ENCODE measurements around the gene SLC28A3.

Gene SLC28A3

DNA sequence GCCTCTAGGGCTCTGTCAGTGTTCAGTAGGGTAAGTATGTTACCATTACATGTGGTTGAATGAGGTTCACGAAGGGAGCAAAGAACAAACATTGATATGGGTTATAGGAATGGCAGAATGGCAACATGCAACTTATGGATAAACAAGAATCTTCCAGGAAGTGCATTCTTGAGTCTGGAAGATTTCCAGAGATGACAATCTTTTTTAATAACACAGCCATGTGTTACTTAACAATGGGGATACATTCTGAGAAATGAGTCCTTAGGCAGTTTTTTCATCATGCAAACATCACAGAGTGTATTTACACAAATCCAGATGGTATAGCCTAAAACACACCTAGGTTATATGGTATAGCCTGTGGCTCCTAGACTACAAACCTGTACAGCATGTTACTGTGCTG, 9.1 kb upstream of the SLC28A3 start:
- ATAC-seq (ENCODE audit: low read depth) (peak; percentile 36; the same call in 1 of the 3 replicates), DNase-seq (ENCODE audit: low spot score) (no peak)
- H3K27me3 ChIP-seq (ENCODE audit: insufficient read depth, poor library complexity, severe bottlenecking) = no peaks in the 10 kb centered on the region
- H3K4me3 ChIP-seq (ENCODE audit: severe bottlenecking) = no peak overlapping the region
- TF ChIP-seq, protein P1, sequence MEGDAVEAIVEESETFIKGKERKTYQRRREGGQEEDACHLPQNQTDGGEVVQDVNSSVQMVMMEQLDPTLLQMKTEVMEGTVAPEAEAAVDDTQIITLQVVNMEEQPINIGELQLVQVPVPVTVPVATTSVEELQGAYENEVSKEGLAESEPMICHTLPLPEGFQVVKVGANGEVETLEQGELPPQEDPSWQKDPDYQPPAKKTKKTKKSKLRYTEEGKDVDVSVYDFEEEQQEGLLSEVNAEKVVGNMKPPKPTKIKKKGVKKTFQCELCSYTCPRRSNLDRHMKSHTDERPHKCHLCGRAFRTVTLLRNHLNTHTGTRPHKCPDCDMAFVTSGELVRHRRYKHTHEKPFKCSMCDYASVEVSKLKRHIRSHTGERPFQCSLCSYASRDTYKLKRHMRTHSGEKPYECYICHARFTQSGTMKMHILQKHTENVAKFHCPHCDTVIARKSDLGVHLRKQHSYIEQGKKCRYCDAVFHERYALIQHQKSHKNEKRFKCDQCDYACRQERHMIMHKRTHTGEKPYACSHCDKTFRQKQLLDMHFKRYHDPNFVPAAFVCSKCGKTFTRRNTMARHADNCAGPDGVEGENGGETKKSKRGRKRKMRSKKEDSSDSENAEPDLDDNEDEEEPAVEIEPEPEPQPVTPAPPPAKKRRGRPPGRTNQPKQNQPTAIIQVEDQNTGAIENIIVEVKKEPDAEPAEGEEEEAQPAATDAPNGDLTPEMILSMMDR (IDR thresholded peaks at IDR 0.05; ENCODE audit: poor library complexity, severe bottlenecking) = no peak
- H3K4me1 ChIP-seq (ENCODE audit: insufficient read depth, poor library complexity, severe bottlenecking) = no peaks in the 10 kb centered on the region
- no peaks in the 10 kb centered on the region for H3K36me3 ChIP-seq (ENCODE audit: low read depth)
- no peak overlapping the region for H3K27ac ChIP-seq (ENCODE audit: poor library complexity, severe bottlenecking)
- no peaks in the 10 kb centered on the region for H3K9me3 ChIP-seq (ENCODE audit: severe bottlenecking)

DNA sequence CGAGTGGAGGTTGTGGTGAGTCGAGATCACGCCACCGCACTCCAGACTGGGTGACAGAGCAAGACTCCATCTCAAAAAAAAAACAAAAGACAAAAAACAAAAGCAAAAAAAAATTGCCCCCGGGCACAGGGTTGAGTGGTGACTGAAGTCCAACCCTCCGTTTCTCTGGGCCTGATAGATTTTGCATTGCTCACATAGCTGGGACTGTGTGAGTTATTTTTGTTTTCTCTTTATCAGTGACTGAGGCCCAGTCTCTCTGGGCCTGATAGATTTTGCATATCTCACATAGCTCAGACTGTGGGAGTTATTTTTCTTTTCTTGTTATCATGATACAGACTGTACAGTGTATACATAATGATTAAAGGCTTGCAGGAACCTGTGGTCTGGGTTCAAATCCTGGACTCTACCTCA, 2.6 kb upstream of the SLC28A3 start:
- H3K36me3 ChIP-seq (ENCODE audit: low read depth) = no peaks in the 10 kb centered on the region
- ATAC-seq (ENCODE audit: low read depth) = no peak
- DNase-seq (ENCODE audit: low spot score) = no peak
- TF ChIP-seq, protein P1 (IDR thresholded peaks at IDR 0.05; ENCODE audit: poor library complexity, severe bottlenecking) = no peak
- H3K27ac ChIP-seq (ENCODE audit: poor library complexity, severe bottlenecking) = no peak overlapping the region
- no peaks in the 10 kb centered on the region for H3K9me3 ChIP-seq (ENCODE audit: severe bottlenecking)
- no peaks in the 10 kb centered on the region for H3K4me1 ChIP-seq (ENCODE audit: insufficient read depth, poor library complexity, severe bottlenecking)
- H3K4me3 ChIP-seq (ENCODE audit: severe bottlenecking) = no peak overlapping the region
- no peaks in the 10 kb centered on the region for H3K27me3 ChIP-seq (ENCODE audit: insufficient read depth, poor library complexity, severe bottlenecking)

DNA sequence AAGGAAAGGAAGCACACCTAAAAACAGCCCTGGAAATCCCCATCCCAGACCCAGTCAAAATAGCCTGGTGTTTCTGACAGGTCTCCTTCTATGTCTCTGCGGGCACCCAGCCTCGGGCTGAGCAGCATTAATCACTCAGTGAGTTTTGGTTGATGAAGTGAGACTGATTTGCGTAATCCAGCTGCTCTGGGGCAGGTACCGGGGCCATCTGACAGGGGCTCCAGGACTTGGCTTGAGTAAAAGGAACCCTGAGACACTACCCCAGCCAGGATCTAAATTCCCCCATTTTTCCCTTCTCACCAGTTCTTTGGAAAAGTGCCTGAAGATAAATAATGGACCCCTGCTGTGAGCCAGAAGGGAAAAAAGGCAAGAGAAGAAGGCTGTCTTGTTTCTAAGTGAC, 596 bp downstream of the SLC28A3 start:
- Histone ChIP-seq H3K27ac (ENCODE audit: poor library complexity, severe bottlenecking) (no peak overlapping the region), H3K4me1 (ENCODE audit: insufficient read depth, poor library complexity, severe bottlenecking) (no peaks in the 10 kb centered on the region), H3K9me3 (ENCODE audit: severe bottlenecking) (no peaks in the 10 kb centered on the region), H3K36me3 (ENCODE audit: low read depth) (no peaks in the 10 kb centered on the region), H3K4me3 (ENCODE audit: severe bottlenecking) (no peak overlapping the region), H3K27me3 (ENCODE audit: insufficient read depth, poor library complexity, severe bottlenecking) (no peaks in the 10 kb centered on the region)
- no peak for ATAC-seq (ENCODE audit: low read depth)
- DNase-seq (ENCODE audit: low spot score) = no peak
- TF ChIP-seq, protein P1 (IDR thresholded peaks at IDR 0.05; ENCODE audit: poor library complexity, severe bottlenecking) = no peak

DNA sequence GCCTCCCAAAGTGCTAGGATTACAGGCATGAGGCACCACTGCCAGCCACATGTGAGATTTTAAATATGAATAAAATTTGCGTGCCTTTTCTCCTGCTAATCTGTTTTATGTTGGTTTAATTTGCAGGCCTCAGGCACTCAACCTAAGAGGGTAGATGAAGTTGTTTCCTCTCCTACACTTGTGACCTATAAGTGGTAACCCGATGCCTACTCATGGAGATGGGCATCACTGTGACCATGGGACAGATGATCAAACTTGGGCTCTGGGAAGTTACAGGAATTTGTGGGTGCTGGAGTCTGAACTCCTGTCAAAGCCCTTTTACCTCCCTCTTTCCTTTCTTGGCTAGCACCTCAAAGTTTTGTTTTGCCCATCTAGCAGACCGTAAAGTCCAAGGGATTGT, 1.1 kb downstream of the SLC28A3 start:
- Histone ChIP-seq H3K27ac (ENCODE audit: poor library complexity, severe bottlenecking) (no peak overlapping the region), H3K4me3 (ENCODE audit: severe bottlenecking) (no peak overlapping the region), H3K36me3 (ENCODE audit: low read depth) (no peaks in the 10 kb centered on the region), H3K27me3 (ENCODE audit: insufficient read depth, poor library complexity, severe bottlenecking) (no peaks in the 10 kb centered on the region), H3K9me3 (ENCODE audit: severe bottlenecking) (no peaks in the 10 kb centered on the region), H3K4me1 (ENCODE audit: insufficient read depth, poor library complexity, severe bottlenecking) (no peaks in the 10 kb centered on the region)
- DNase-seq (ENCODE audit: low spot score) = no peak
- TF ChIP-seq, protein P1 (IDR thresholded peaks at IDR 0.05; ENCODE audit: poor library complexity, severe bottlenecking) = no peak
- ATAC-seq (ENCODE audit: low read depth) = no peak

DNA sequence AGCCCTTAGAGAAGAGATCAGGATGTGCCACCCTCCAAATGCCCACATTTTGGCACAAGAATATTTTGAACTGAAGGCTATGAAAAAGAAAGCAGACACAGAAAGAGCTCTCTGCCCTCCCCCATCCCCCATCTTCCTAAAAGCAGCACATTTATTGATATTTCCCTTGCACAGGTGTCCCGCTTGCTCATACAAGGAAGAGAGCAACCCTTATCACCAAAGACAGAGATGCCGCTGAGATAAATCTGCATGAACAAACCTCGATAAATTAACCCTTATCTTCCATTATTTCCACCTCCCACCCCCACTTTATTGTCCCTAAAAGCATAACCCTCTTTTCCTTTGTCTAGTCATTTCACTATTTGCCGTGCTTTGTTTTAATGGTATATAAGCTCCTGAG, 1.8 kb downstream of the SLC28A3 start:
- DNase-seq (ENCODE audit: low spot score) (no peak), ATAC-seq (ENCODE audit: low read depth) (no peak)
- H3K27me3 ChIP-seq (ENCODE audit: insufficient read depth, poor library complexity, severe bottlenecking) = no peaks in the 10 kb centered on the region
- H3K36me3 ChIP-seq (ENCODE audit: low read depth) = no peaks in the 10 kb centered on the region
- H3K4me3 ChIP-seq (ENCODE audit: severe bottlenecking) = no peak overlapping the region
- TF ChIP-seq, protein P1 (IDR thresholded peaks at IDR 0.05; ENCODE audit: poor library complexity, severe bottlenecking) = no peak
- no peak overlapping the region for H3K27ac ChIP-seq (ENCODE audit: poor library complexity, severe bottlenecking)
- no peaks in the 10 kb centered on the region for H3K4me1 ChIP-seq (ENCODE audit: insufficient read depth, poor library complexity, severe bottlenecking)
- H3K9me3 ChIP-seq (ENCODE audit: severe bottlenecking) = no peaks in the 10 kb centered on the region

Measured in RWPE2 (cell line).